ENCODE measurements around the gene UTS2R. TPM values are rescaled to one million over a fixed set of nuclear protein-coding genes. Genes with fewer than 3 reads are reported as not detected.
"Not testable (repeated sequence)": the region's sequence is repeated elsewhere in the genome, so short reads cannot be mapped to it uniquely, and the experiment has no call there.

Gene UTS2R
- total and polyA plus RNA-seq, 2 of the 4 experiments (the other 2 are of a cell fraction), result not detected

GRCh38 chr17:82376042-82376730 is 4.6 kb downstream of the UTS2R start:
- H3K56ac ChIP-seq (ENCODE audit: extremely low read depth, insufficient read depth, low read length), result no peak overlapping the region
- H3K9me3 ChIP-seq (ENCODE audit: control insufficient read depth, insufficient read depth, low read length), result no peaks in the 10 kb centered on the region
- H2BK120ac ChIP-seq (ENCODE audit: low read depth, low read length), result no peak overlapping the region
- no peak overlapping the region for H2AK9ac ChIP-seq (replicated peaks; ENCODE audit: low read depth, low read length, poor library complexity)
- H3K9ac ChIP-seq (ENCODE audit: low read depth, low read length), result no peak overlapping the region
- no peaks in the 10 kb centered on the region for H3K36me3 ChIP-seq (ENCODE audit: control insufficient read depth, insufficient read depth, low read length)
- H2BK5ac ChIP-seq (ENCODE audit: low read depth, low read length, poor library complexity, severe bottlenecking), result no peak overlapping the region
- H3K14ac ChIP-seq (replicated peaks; ENCODE audit: low read depth, low read length), result no peak overlapping the region
- dilution Hi-C loops (cut with HindIII; ENCODE audit: low sequenced_read_pairs, unreplicated experiment) (no loop called here), intact Hi-C loops (cut with micrococcal nuclease) (no loop called here), in situ Hi-C loops (cut with MboI; ENCODE audit: low sequenced_read_pairs) (no loop called here)
- ChIA-PET CTCF (no interaction called here), POLR2A (ENCODE audit: unreplicated experiment) (no interaction called here)
- no peak overlapping the region for H3K4me3 ChIP-seq (ENCODE audit: insufficient read depth, low read depth, low read length)
- H2BK15ac ChIP-seq (ENCODE audit: low read depth, low read length), result no peak overlapping the region
- H2AFZ ChIP-seq (replicated peaks; ENCODE audit: low read length, poor library complexity), result no peak overlapping the region
- H2BK20ac ChIP-seq (ENCODE audit: low read depth, low read length), result no peak overlapping the region
- no peak for ATAC-seq (ENCODE audit: low read depth)
- TF ChIP-seq RAD21 (IDR thresholded peaks at IDR 0.05; ENCODE audit: low read length), result no peak
- no peak for TF ChIP-seq MAZ (IDR thresholded peaks at IDR 0.05; ENCODE audit: borderline replicate concordance, low read depth, low read length)
- no peak for TF ChIP-seq RCOR1 (IDR thresholded peaks at IDR 0.05; ENCODE audit: insufficient replicate concordance, low read length)
- TF ChIP-seq RFX5 (IDR thresholded peaks at IDR 0.05; ENCODE audit: low read depth, low read length), result no peak
- TF ChIP-seq ELK1 (IDR thresholded peaks at IDR 0.05; ENCODE audit: borderline replicate concordance, low read depth, low read length), result no peak
- no peak overlapping the region for H2AK5ac ChIP-seq (ENCODE audit: low read depth, low read length)
- no peak overlapping the region for H3K23ac ChIP-seq (ENCODE audit: low read depth, low read length)
- H3K9me1 ChIP-seq (ENCODE audit: insufficient read depth, low read length), result no peaks in the 10 kb centered on the region; the same call in 1 of the 2 replicates
- no peak for DNase-seq
- H4K5ac ChIP-seq (ENCODE audit: low read depth, low read length), result no peak overlapping the region
- no peak overlapping the region for H4K8ac ChIP-seq (ENCODE audit: low read depth in 2 of 2, low read length in 2 of 2)
- H3K4me1 ChIP-seq (ENCODE audit: control insufficient read depth, insufficient read depth, low read length), result peaks cover under 1% of the 10 kb centered on the region; the same call in 1 of the 2 replicates
- H4K20me1 ChIP-seq (ENCODE audit: insufficient read depth, low read length), result no peaks in the 10 kb centered on the region
- H3K27me3 ChIP-seq (ENCODE audit: control insufficient read depth, insufficient read depth, low read length), result peaks cover 65% of the 10 kb centered on the region
- no peak overlapping the region for H4K91ac ChIP-seq (ENCODE audit: insufficient read depth, low read depth, low read length)
- H3K4ac ChIP-seq (ENCODE audit: low read depth, low read length), result no peak overlapping the region
- H3K27ac ChIP-seq (ENCODE audit: insufficient read depth, low read length), result no peak overlapping the region
- H3K18ac ChIP-seq (ENCODE audit: low read depth, low read length), result no peak overlapping the region
- no TSS peak for BruUV-seq (replicated peaks)
- H3K79me1 ChIP-seq (ENCODE audit: low read depth in 1 of 2, low read length in 2 of 2), result no peaks in the 10 kb centered on the region
- H3K4me2 ChIP-seq (ENCODE audit: low read depth, low read length), result no peak overlapping the region
- WGBS, 2 experiments (ENCODE audit: extremely low coverage in 2 of 2, insufficient read length in 1 of 2), result 86% methylated on average over 7 of the region's 16 CpGs; no CpG with 5 or more reads in 1 of the 2 experiments

DNA sequence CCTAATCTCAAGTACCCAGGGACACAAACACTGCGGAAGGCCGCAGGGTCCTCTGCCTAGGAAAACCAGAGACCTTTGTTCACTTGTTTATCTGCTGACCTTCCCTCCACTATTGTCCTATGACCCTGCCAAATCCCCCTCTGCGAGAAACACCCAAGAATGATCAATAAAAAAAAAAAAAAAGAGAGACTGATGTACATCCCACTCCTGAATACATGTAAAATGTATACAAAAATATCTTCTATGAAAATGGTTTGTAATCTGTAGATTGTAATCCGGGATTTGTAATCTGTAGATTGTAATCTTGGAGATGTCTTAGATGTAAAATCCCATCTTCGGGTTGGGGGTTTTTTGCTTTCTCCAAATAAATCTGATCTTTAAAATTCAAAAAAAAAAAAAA is 5.7 kb downstream of the UTS2R start:
- H3K9ac ChIP-seq (ENCODE audit: low read depth, low read length); H4K91ac ChIP-seq (ENCODE audit: insufficient read depth, low read depth, low read length); in situ Hi-C loops (cut with MboI; ENCODE audit: low sequenced_read_pairs); H3K4me1 ChIP-seq (ENCODE audit: control insufficient read depth, insufficient read depth, low read length); H2BK15ac ChIP-seq (ENCODE audit: low read depth, low read length); dilution Hi-C loops (cut with HindIII; ENCODE audit: low sequenced_read_pairs, unreplicated experiment); H3K23ac ChIP-seq (ENCODE audit: low read depth, low read length); H2BK120ac ChIP-seq (ENCODE audit: low read depth, low read length); H3K4ac ChIP-seq (ENCODE audit: low read depth, low read length); CTCF ChIA-PET; H2BK5ac ChIP-seq (ENCODE audit: low read depth, low read length, poor library complexity, severe bottlenecking); H2AK5ac ChIP-seq (ENCODE audit: low read depth, low read length); H3K36me3 ChIP-seq (ENCODE audit: control insufficient read depth, insufficient read depth, low read length); intact Hi-C loops (cut with micrococcal nuclease); H3K9me1 ChIP-seq (ENCODE audit: insufficient read depth, low read length); H3K56ac ChIP-seq (ENCODE audit: extremely low read depth, insufficient read depth, low read length); H4K8ac ChIP-seq (ENCODE audit: low read depth in 2 of 2, low read length in 2 of 2); H2BK20ac ChIP-seq (ENCODE audit: low read depth, low read length); H3K27ac ChIP-seq (ENCODE audit: insufficient read depth, low read length); H3K4me3 ChIP-seq (ENCODE audit: insufficient read depth, low read depth, low read length); H3K9me3 ChIP-seq (ENCODE audit: control insufficient read depth, insufficient read depth, low read length); H4K5ac ChIP-seq (ENCODE audit: low read depth, low read length); H3K4me2 ChIP-seq (ENCODE audit: low read depth, low read length); BruUV-seq (replicated peaks); ATAC-seq (ENCODE audit: low read depth); H4K20me1 ChIP-seq (ENCODE audit: insufficient read depth, low read length); H2AK9ac ChIP-seq (replicated peaks; ENCODE audit: low read depth, low read length, poor library complexity); H3K14ac ChIP-seq (replicated peaks; ENCODE audit: low read depth, low read length); H3K79me1 ChIP-seq (ENCODE audit: low read depth in 1 of 2, low read length in 2 of 2); H2AFZ ChIP-seq (replicated peaks; ENCODE audit: low read length, poor library complexity); DNase-seq; POLR2A ChIA-PET (ENCODE audit: unreplicated experiment); H3K18ac ChIP-seq (ENCODE audit: low read depth, low read length): not testable (repeated sequence)
- no CpG with 5 or more reads among the region's 5 CpGs for WGBS, 2 experiments (ENCODE audit: extremely low coverage in 2 of 2, insufficient read length in 1 of 2)
- H3K27me3 ChIP-seq (ENCODE audit: control insufficient read depth, insufficient read depth, low read length), result peaks cover 59% of the 10 kb centered on the region

Data from IMR-90 (cell line).